GM20000 (cell line): ENCODE results near the gene EXPH5.

Experiments used
- DNase-seq: peaks from one replicate; pipeline ENCODE4 v3.0.0; 2012; ENCODE audit warnings: low spot score
- TF ChIP-seq, protein P1 (sequence below): IDR thresholded peaks from 2 replicates; pipeline ENCODE4 v1.5.1; 2012; ENCODE audit warnings: mild to moderate bottlenecking, control low read depth; ENCODE audit errors: extremely low read depth, missing control alignments

Gene EXPH5

GRCh38 chr11:108467091-108467823 is 126.3 kb downstream of the EXPH5 start, which contains the start of gene C11orf65:
Gene C11orf65, minus strand, starts transcription at chr11:108467529. Its CDS starts 5,970 bp downstream, at chr11:108461559.
- TF ChIP-seq, protein P1, sequence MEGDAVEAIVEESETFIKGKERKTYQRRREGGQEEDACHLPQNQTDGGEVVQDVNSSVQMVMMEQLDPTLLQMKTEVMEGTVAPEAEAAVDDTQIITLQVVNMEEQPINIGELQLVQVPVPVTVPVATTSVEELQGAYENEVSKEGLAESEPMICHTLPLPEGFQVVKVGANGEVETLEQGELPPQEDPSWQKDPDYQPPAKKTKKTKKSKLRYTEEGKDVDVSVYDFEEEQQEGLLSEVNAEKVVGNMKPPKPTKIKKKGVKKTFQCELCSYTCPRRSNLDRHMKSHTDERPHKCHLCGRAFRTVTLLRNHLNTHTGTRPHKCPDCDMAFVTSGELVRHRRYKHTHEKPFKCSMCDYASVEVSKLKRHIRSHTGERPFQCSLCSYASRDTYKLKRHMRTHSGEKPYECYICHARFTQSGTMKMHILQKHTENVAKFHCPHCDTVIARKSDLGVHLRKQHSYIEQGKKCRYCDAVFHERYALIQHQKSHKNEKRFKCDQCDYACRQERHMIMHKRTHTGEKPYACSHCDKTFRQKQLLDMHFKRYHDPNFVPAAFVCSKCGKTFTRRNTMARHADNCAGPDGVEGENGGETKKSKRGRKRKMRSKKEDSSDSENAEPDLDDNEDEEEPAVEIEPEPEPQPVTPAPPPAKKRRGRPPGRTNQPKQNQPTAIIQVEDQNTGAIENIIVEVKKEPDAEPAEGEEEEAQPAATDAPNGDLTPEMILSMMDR = no peak
- DNase-seq = peak; percentile 89

DNA sequence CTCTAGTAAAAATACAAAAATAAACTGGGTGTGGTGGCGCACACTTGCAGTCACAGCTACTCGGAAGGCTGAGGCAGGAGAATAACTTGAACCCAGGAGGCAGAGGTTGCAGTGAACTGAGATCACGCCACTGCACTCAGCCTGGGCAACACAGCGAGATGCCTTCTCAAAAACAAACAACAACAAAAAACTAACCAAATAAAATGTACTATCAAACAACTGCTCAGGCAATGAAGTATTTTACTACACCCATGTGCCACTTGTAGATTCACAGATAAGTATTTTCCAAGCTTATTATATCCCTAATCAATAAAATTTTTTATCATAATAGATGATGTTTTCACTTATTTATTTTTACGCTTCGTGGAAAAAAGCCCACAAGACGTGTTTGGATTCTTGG is 127.2 kb downstream of the EXPH5 start:
- TF ChIP-seq, protein P1 = no peak
- no peak for DNase-seq
